HepG2 (cell line): ENCODE data around the gene NKAIN2. TPM values are rescaled to one million over a fixed set of nuclear protein-coding genes. Genes with fewer than 3 reads are reported as not detected.
"Not testable (repeated sequence)": the region's sequence is repeated elsewhere in the genome, so short reads cannot be mapped to it uniquely, and the experiment has no call there.

Experiments
- ATAC-seq: fragments of 200-7000 bp; cut with Tn5 transposase; 3 replicates; pipeline ENCODE4 v1.9.1; 2020; ENCODE audit warnings: mild to moderate bottlenecking, moderate library complexity
- BruUV-seq: library from RNA; stranded (reverse); fragments of 400-500 nt; replicated peaks from 2 replicates; lab custom pipeline; 2021; lab: Mats Ljungman, UMichigan
- CTCF ChIA-PET: fragments of 300-600 bp; formaldehyde crosslinking; extraction: SDS; loops from one replicate; lab custom pipeline; 2021; ENCODE audit warnings: low total read pairs, inconsistent platforms, low intra/inter-chr PET ratio; lab: Yijun Ruan, JAX
- POLR2A ChIA-PET: fragments of 350-600 bp; sonication (Branson Sonifier 250); formaldehyde crosslinking; loops from one replicate; lab custom pipeline; 2020; ENCODE audit warnings: antibody characterized with exemption, inconsistent platforms; lab: Yijun Ruan, JAX
- DNase-seq: peaks from one replicate; pipeline ENCODE4 v3.0.0-alpha.2; 2015; ENCODE audit warnings: low spot score
- FAIRE-seq: peaks from 3 replicates; lab custom pipeline; 2011; peaks lifted over from hg19 to GRCh38; lab: Jason Lieb, UNC
- H2AFZ ChIP-seq: one replicate; pipeline ENCODE4 v1.6.1; 2011; ENCODE audit warnings: low read length, inconsistent platforms
- H3K27ac ChIP-seq: fragments of 300-600 bp; 3 replicates; pipeline ENCODE4 v1.8.0; 2011; ENCODE audit warnings: mixed run types, mild to moderate bottlenecking, mixed read lengths, low read length, inconsistent platforms; ENCODE audit not compliant: insufficient read depth; ENCODE audit errors: extremely low read length
- H3K27me3 ChIP-seq, 2 experiments: fragments of 200-600 bp in 1 of 2; 2 replicates in 1 of 2; 3 replicates in 1 of 2; pipeline versions ENCODE4 v1.6.0 to v1.8.0; 2011; ENCODE audit warnings: low read length in 2 of 2, mild to moderate bottlenecking in 2 of 2, moderate library complexity in 2 of 2, inconsistent platforms in 1 of 2; ENCODE audit not compliant: insufficient read depth in 2 of 2, control insufficient read depth in 1 of 2
- H3K36me3 ChIP-seq, 2 experiments: fragments of 200-600 bp in 1 of 2; replicated peaks in 1 of 2; 2 replicates in 1 of 2; 3 replicates in 1 of 2; pipeline versions ENCODE4 v1.5.1 to v1.8.0; 2011; ENCODE audit warnings: low read length in 2 of 2, inconsistent platforms in 1 of 2; ENCODE audit not compliant: insufficient read depth in 2 of 2, control insufficient read depth in 1 of 2
- H3K4me1 ChIP-seq: 2 replicates; pipeline ENCODE4 v1.5.1; 2012; ENCODE audit warnings: low read length, inconsistent platforms; ENCODE audit not compliant: insufficient read depth
- H3K4me2 ChIP-seq: 2 replicates; pipeline ENCODE4 v1.6.0; 2011; ENCODE audit warnings: low read depth, low read length, inconsistent platforms
- H3K4me3 ChIP-seq, 3 experiments: fragments of 200-600 bp in 1 of 3; sonication (generic), shearing (Covaris generic) in 1 of 3; replicated peaks in 1 of 3; 2 replicates each; pipeline ENCODE4 v1.5.1; 2011 to 2016; ENCODE audit warnings: low read length in 3 of 3, inconsistent platforms in 2 of 3, low read depth in 2 of 3, mild to moderate bottlenecking in 2 of 3, control low read depth in 1 of 3, mixed read lengths in 1 of 3; ENCODE audit not compliant: insufficient read depth in 1 of 3
- H3K79me2 ChIP-seq: one replicate; pipeline ENCODE4 v1.6.1; 2011; ENCODE audit warnings: low read length, inconsistent platforms; ENCODE audit not compliant: insufficient read depth
- H3K9ac ChIP-seq: 2 replicates; pipeline ENCODE4 v1.6.0; 2011; ENCODE audit warnings: mild to moderate bottlenecking, low read depth, low read length, inconsistent platforms; ENCODE audit not compliant: insufficient read depth
- H3K9me3 ChIP-seq: 2 replicates; pipeline ENCODE4 v1.5.1; 2012; ENCODE audit warnings: mild to moderate bottlenecking, low read length
- H4K20me1 ChIP-seq: 2 replicates; pipeline ENCODE4 v1.6.0; 2011; ENCODE audit warnings: inconsistent platforms, mild to moderate bottlenecking, low read length, moderate library complexity; ENCODE audit not compliant: insufficient read depth
- IKZF1 ChIP-seq: fragments of 450-650 bp; IDR thresholded peaks from 2 replicates; pipeline ENCODE4 v1.7.1; 2016
- NCOA2 ChIP-seq: sonication (generic); formaldehyde crosslinking; IDR thresholded peaks from 2 replicates; pipeline ENCODE4 v1.8.0; 2022; ENCODE audit warnings: inconsistent platforms
- NFIC ChIP-seq: IDR thresholded peaks from 2 replicates; pipeline ENCODE4 v1.6.1; 2012; ENCODE audit warnings: mild to moderate bottlenecking, low read length, inconsistent platforms
- STAT6 ChIP-seq: sonication (generic); formaldehyde crosslinking; IDR thresholded peaks from 2 replicates; pipeline ENCODE4 v1.4.0; 2020; ENCODE audit warnings: missing genetic modification reagents, mild to moderate bottlenecking, borderline replicate concordance
- ZNF512B ChIP-seq: sonication (generic); formaldehyde crosslinking; IDR thresholded peaks from 2 replicates; pipeline ENCODE4 v1.5.1; 2020; ENCODE audit warnings: missing genetic modification reagents, mild to moderate bottlenecking, borderline replicate concordance
- ZNF644 ChIP-seq: IDR thresholded peaks from 2 replicates; pipeline ENCODE4 v1.6.1; 2016; ENCODE audit warnings: low read depth
- ZSCAN22 ChIP-seq: sonication (generic); formaldehyde crosslinking; IDR thresholded peaks from 2 replicates; pipeline ENCODE4 v1.4.0; 2020; ENCODE audit warnings: mild to moderate bottlenecking, missing genetic modification reagents
- WGBS: methylation state at CpG from one replicate; pipeline ENCODE4 v1.1.6; 2017; ENCODE audit warnings: low lambda C conversion rate; 5-methylcytosine and 5-hydroxymethylcytosine counted together
- in situ Hi-C: cut with HindIII; loops from 2 replicates; pipeline ENCODE4 v1.10.0; 2017; ENCODE audit warnings: low pct_unique_long_range_greater_than_20kb; ENCODE audit not compliant: extremely low pct_ligation_motif_present
- intact Hi-C: fragments of 100-400 bp; cut with micrococcal nuclease; formaldehyde crosslinking; loops from one replicate; pipeline ENCODE4 v1.10.0; 2022; ENCODE audit not compliant: unreplicated experiment
- polyA plus RNA-seq, 8 experiments: library from polyadenylated mRNA; depleted of rRNA in 3 of 8; stranded (reverse) in 7 of 8; unstranded in 1 of 8; fragments of >200 nt; fragmentation: Illumina TruSeq in 4 of 8; extraction: Trizol in 4 of 8; gene quantifications; 2 replicates each; pipeline versions ENCODE4 v1.2.1 to v1.2.3, GENCODE V29; 2011 to 2016; ENCODE audit warnings: low read depth in 4 of 8, missing spikeins in 1 of 8, mixed read lengths in 1 of 8; ENCODE audit not compliant: insufficient read depth in 1 of 8
- total RNA-seq, 5 experiments: library from RNA; depleted of rRNA; stranded (reverse); fragments of >200 nt; fragmentation: Illumina TruSeq; extraction: Trizol; gene quantifications; 2 replicates each; pipeline ENCODE4 v1.2.3, GENCODE V29; 2016; ENCODE audit warnings: low read depth in 1 of 5
- TF ChIP-seq, protein P1 (sequence below): sonication (generic); formaldehyde crosslinking; IDR thresholded peaks from 2 replicates; pipeline ENCODE4 v1.4.0; 2020; ENCODE audit warnings: mild to moderate bottlenecking, missing genetic modification reagents

NKAIN2 gene
- total and polyA plus RNA-seq, 2 of the 13 experiments (the other 11 are each of a cell fraction or from before 2014, with no cell fraction given), result not detected

DNA sequence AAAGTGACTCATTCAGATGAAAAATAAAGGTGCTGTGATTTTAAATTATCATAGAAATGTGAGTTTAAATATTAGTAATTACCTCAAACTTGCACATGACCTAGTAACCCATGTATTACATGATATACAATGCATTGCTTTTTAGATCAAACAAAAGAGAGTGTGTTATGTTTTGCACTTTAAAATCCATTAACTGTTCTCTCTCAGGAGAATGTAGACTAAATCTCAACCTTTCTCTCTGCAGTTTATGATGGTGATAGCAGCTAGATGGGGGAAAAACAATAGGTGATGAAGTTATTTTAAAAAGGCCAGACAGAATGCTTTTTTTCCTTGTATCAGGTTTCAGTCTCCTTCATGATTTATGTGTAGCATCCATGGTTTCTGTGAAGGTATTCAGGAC, 754.2 kb downstream of the NKAIN2 start (continued):
- no peak for TF ChIP-seq IKZF1

DNA sequence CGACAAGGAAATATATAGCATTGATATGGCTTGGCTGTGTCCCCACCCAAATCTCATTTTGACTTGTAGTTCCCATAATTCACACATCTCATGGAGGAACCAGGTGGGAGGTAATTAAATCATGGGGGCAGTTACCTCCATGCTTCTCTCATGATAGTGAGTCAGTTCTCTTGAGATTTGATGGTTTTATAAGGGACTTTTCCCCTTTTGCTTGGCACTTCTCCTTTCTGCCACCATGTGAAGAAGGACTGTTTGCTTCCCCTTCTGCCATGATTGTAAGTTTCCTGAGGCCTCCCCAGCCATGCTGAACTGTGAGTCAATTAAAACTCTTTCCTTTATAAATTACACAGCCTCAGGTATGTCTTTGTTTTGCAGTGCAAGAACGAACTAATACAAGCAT, 756.4 kb downstream of the NKAIN2 start:
- H3K36me3 ChIP-seq, H3K9ac ChIP-seq, H3K4me1 ChIP-seq, CTCF ChIA-PET, intact Hi-C loops, ATAC-seq, BruUV-seq, in situ Hi-C loops, H3K4me2 ChIP-seq, H3K9me3 ChIP-seq, H3K4me3 ChIP-seq, H4K20me1 ChIP-seq, DNase-seq, H3K27ac ChIP-seq, H2AFZ ChIP-seq, POLR2A ChIA-PET, FAIRE-seq, H3K79me2 ChIP-seq, H3K27me3 ChIP-seq: not testable (repeated sequence)
- 1% methylated on average over 2 of the region's 2 CpGs for WGBS

GRCh38 chr6:124560873-124561567, 757.4 kb downstream of the NKAIN2 start:
- ATAC-seq (no peak), DNase-seq (no peak), FAIRE-seq (no peak)
- Histone ChIP-seq H3K4me1 (no peaks in the 10 kb centered on the region), H3K9me3 (no peaks in the 10 kb centered on the region; the same call in 1 of the 2 replicates), H3K4me2 (no peak overlapping the region), H3K79me2 (no peaks in the 10 kb centered on the region), H2AFZ (no peak overlapping the region), H3K4me3 (no peak overlapping the region), H3K27me3 (no peaks in the 10 kb centered on the region), H3K36me3 (no peaks in the 10 kb centered on the region), H3K27ac (no peak overlapping the region), H4K20me1 (no peaks in the 10 kb centered on the region), H3K9ac (no peak overlapping the region)
- BruUV-seq, result no TSS peak
- WGBS, result 2% methylated on average over 3 of the region's 3 CpGs
- ChIA-PET CTCF (no interaction called here), POLR2A (no interaction called here)
- in situ Hi-C loops, result no loop called here
- intact Hi-C loops, result no loop called here
- TF ChIP-seq, protein P1, sequence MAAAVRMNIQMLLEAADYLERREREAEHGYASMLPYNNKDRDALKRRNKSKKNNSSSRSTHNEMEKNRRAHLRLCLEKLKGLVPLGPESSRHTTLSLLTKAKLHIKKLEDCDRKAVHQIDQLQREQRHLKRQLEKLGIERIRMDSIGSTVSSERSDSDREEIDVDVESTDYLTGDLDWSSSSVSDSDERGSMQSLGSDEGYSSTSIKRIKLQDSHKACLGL, result no peak
- no peak for TF ChIP-seq STAT6
- TF ChIP-seq NCOA2, result no peak
- TF ChIP-seq NFIC, result no peak
- no peak for TF ChIP-seq ZNF644 (CRISPR knock-in tag)
- TF ChIP-seq ZNF512B (CRISPR knock-in tag), result no peak
- TF ChIP-seq ZSCAN22 (CRISPR knock-in tag), result no peak
